Activated gamma-delta T cell treated with Interleukin-2 at 50 U/mL for 16 hours (primary cell): ENCODE results near the gene STK24.

Experiments used
- DNase-seq: peaks from one replicate; pipeline ENCODE4 v3.0.0-alpha.2; 2020

STK24 gene

GRCh38 chr13:98446234-98446621 lies 130.7 kb downstream of the STK24 start:
- no peak for DNase-seq

- DNase-seq, result peak; percentile 78
These were observed 131.3 kb downstream of the STK24 start for GRCh38 chr13:98445340-98446233.

- DNase-seq, result no peak
These were observed 132.5 kb downstream of the STK24 start for GRCh38 chr13:98444381-98444780.

- no peak for DNase-seq
These were observed 133.0 kb downstream of the STK24 start for GRCh38 chr13:98443800-98444325.

- no peak for DNase-seq
These were observed 133.6 kb downstream of the STK24 start for GRCh38 chr13:98443329-98443728.

GRCh38 chr13:98442391-98443230 lies 134.3 kb downstream of the STK24 start:
- no peak for DNase-seq

- DNase-seq, result no peak
These were observed 135.7 kb downstream of the STK24 start for GRCh38 chr13:98441056-98441676.

- no peak for DNase-seq
These were observed 136.4 kb downstream of the STK24 start for GRCh38 chr13:98440390-98441055.

GRCh38 chr13:98439896-98440295 lies 137.0 kb downstream of the STK24 start:
- DNase-seq, result no peak

- no peak for DNase-seq
These were observed 137.6 kb downstream of the STK24 start for GRCh38 chr13:98439126-98439828.

GRCh38 chr13:98438246-98439125 lies 138.4 kb downstream of the STK24 start:
- no peak for DNase-seq

GRCh38 chr13:98436233-98436910 lies 140.5 kb downstream of the STK24 start:
- no peak for DNase-seq

- no peak for DNase-seq
These were observed 141.5 kb downstream of the STK24 start for GRCh38 chr13:98435376-98435775.

- no peak for DNase-seq
These were observed 142.8 kb downstream of the STK24 start for GRCh38 chr13:98434060-98434459.

- no peak for DNase-seq
These were observed 143.3 kb downstream of the STK24 start for GRCh38 chr13:98433654-98434053.

GRCh38 chr13:98432638-98433037 lies 144.3 kb downstream of the STK24 start:
- no peak for DNase-seq

- DNase-seq, result no peak
These were observed 146.8 kb downstream of the STK24 start for GRCh38 chr13:98429977-98430736.

- no peak for DNase-seq
These were observed 147.4 kb downstream of the STK24 start for GRCh38 chr13:98429531-98429930.

- DNase-seq, result no peak
These were observed 147.8 kb downstream of the STK24 start for GRCh38 chr13:98429081-98429480.
